ENCODE data around the gene ARMC12.

- TF ChIP-seq CTCF (IDR thresholded peaks at IDR 0.05) (peak in 4 of 6 experiments; percentile 17 to 30 (median 29)), POLR2A (IDR thresholded peaks at IDR 0.05) (peak; percentile 68 to 93)
Measured at GRCh38 chr6:35728683-35729678, 7.9 kb upstream of the ARMC12 start.

Data from thyroid gland (tissue), 4 donors.